Stimulated activated CD4-positive, alpha-beta T cell treated with anti-CD3 and anti-CD28 coated beads, Interleukin-1b, Interleukin-23, amount 100 ng/mL, for 1 hour (primary cell): ENCODE results near the gene TCF7.

ENCODE experiments used
- DNase-seq, 2 donors: peaks; one replicate each; pipeline ENCODE4 v3.0.0-alpha.2; 2020; ENCODE audit warnings: low read depth in 2 of 2

TCF7 gene

GRCh38 chr5:134113902-134114875 is at the start of gene TCF7:
TCF7 (plus strand) TSS chr5:134114681; CDS start chr5:134114907, 226 bp downstream.
- peak; percentile 48 to 62 for DNase-seq

DNA sequence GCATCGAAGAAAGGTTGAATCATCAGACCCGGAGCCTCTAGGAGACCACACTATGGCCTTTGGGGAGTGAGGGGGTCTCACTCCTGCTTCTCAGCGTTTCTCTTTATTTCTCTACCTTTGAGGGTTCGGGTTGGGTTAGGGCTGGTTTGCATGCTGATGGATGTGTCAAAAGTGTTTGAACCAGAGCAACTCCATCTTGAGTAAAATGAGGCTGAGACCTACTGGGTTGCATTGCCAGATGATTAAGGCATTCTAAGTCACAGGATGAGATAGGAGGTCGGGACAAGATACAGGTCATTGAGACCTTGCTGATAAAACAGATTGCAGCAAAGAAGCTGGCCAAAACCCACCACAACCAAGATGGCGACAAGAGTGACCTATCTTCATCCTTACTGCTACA is 44.9 kb upstream of the TCF7 start:
- DNase-seq: no peak

GRCh38 chr5:134070725-134071613 is 43.5 kb upstream of the TCF7 start:
- DNase-seq: no peak

DNA sequence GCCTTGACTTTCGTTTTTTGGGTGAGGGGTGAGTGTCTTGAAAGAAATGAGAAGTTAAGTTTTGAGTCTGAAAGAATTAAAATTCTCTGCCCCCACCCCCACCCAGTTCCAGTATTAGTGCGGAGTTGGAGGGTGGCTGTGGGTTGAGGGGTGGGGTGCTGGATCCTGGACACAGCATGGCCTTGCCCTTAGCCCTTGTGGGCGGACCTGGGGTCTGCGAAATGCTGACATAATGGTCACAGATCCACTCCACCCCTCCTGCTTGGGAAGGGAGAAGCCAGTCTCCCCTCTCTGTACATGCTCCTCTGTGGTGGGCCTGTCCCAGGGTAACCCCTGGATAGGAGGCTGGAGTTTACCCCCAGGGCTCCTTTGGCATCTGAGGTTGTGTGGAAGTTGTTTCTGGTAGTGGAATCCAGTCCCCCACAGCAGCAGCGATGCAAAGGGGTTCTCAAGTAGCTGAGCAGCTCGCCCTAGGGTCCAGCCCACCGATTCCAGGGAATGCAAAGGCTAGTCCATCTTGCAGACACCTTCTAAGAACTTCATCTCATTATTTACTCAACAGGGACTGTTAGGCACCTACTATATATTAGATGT is 42.8 kb upstream of the TCF7 start:
- no peak for DNase-seq

- DNase-seq: no peak
These were observed 41.8 kb upstream of the TCF7 start for GRCh38 chr5:134072471-134073210.

GRCh38 chr5:134073404-134073803 is 41.1 kb upstream of the TCF7 start:
- DNase-seq: no peak

- no peak for DNase-seq
These were observed 39.4 kb upstream of the TCF7 start for GRCh38 chr5:134075102-134075501.

GRCh38 chr5:134077926-134078580 is 36.4 kb upstream of the TCF7 start:
- no peak for DNase-seq

DNA sequence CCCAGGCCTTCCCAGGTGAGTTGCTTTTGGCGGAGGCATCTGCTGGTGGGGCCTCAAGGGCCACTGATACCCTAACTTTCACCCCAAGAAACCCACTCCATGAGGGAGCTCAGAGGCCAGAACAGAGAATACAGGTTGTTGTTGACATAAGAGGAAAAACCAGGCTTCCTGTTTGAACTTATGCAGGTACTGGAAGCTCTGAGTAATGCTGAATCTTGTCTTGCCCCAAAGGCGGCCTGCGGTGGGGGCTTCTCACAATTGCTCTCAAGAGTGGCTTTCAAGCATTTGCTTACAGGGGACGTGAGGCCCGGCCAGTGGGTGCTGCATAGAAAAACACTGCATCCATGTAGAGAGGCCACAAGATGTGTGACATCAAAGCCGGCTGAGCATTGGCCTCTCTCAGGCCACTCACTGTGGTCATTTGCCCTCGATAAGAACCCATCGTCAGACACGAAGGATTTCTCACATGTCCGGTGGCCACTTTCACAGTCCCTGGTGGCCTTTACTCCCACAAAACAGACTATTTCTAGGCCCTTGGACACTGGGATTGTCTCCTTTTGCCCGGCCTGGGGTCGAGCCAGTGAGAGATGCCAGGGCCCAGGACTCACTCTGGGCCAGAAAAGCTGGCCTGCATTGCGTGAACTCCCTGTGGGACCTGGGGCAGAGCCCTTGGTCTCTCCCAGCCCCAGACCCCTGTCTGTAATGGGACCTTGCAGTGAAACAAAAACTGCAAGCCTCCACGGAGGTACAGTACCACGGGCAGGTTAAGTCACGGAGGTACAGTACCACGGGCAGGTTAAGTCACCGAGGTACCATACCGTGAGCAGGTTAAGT is 34.5 kb upstream of the TCF7 start:
- DNase-seq: no peak

DNA sequence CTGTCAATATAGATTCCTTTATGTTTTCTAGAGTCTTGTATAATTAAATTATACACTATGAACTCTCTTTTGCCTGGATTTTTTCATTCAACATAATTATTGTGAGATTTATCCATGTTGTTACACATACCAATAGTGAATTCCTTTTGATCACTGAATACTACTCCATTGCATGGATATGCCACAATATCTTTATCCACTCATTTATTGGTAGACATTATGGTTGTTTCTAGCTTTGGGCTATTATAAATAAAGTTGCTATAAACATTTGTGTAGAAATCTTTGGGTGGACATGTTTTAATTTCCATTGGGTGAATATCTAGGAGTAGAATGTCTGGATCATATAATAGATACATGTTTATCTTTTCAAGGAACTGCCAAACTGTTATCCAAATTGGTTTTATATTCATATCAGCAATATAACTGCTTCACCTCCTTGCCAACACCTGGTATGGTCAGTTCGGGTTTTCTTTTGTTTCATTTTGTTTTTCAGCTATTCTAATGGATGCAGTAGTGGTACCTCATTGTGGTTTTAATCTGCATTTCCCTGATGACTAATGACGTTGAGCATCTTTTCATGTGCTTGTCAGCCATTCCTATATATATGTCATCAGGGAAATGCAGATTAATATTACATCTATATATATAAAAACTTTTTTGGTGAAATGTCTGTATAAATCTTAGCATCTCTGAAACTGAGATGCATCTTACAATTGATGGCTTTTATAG is 32.1 kb upstream of the TCF7 start:
- DNase-seq: no peak

GRCh38 chr5:134083517-134083916 is 31.0 kb upstream of the TCF7 start:
- DNase-seq: no peak

DNA sequence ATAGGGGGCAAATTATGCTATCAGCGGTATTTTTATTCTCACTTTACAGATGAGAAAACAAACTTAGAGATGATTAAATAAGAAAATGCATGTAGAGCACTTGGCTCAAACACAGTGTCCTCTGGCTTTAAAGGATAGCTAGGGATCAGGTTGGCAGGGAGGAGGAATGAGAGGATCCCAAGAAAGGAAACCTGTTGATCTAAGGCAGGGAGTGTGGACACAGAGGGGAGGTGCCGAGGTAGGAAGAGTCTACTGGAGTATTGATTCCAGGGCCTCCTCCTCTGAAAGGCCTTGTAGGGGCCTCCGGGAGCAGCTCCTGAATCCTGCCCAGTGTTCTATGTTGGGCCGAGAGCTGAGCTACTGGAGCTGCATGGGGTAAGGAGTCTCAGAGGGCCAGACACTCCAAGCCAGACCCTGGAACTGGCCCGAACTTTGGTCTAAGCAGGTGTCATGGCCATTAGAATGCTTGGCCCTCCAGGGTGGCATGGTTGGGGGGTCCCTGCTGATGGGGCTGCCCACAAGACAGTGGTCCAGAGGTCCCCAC is 30.4 kb upstream of the TCF7 start:
- no peak for DNase-seq

DNA sequence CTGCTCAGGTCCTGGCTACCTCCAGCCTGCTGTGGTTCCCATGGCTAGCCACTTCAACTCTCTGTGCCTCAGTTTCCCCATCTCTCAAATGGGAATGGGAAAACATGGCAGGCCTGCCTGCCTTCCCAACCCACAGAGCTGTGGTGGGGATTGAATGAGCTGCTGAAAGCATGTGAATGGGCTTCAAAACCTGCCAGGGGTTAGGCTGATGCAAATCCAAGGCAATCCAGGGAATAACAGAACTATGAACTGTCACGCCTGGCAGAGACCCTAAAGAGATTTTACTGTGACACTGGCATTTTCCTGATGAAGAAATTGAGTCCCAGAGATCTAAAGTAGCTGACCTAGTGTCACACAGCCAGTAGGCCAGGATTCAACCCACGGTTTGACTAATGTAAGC is 29.9 kb upstream of the TCF7 start:
- DNase-seq: no peak

DNA sequence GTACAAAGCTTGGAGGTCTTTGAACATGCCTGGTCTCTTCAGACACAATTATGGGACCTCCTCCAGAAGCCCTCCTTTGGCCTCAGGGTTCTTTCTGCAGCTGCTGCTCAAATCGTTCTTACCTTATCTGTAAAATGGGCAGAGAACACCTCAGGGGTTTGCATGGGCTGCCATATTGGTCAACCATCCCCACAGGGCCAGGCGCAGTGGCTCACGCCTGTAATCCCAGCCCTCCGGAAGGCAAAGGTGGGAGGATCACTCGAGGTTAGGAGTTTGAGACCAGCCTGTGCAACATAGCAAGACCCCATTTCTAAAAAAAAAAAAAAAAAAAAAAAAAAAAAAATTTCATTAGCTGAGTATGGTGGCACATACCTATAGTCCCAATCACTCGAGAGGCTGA is 29.1 kb upstream of the TCF7 start:
- no peak for DNase-seq

GRCh38 chr5:134086225-134086942 is 28.1 kb upstream of the TCF7 start:
- no peak for DNase-seq

DNA sequence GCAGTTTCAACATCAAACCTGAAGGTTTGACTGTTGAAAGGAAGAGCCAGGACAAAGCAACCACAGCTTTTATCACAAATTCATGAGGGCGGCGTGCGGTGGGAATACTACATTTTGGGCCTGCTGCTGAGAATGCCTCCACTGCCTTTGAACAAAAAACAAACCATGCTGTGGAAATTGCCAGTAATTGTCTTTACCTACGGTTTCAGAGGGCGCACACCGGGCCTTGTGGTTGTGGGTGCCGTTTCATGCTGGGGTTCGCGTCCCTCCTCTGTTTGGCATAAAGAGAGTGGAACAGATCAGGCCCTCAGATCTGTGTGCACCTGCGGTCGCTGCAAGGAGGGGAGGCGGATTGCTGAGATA is 27.6 kb upstream of the TCF7 start:
- peak in 1 of 2 donors; percentile 73 for DNase-seq

DNA sequence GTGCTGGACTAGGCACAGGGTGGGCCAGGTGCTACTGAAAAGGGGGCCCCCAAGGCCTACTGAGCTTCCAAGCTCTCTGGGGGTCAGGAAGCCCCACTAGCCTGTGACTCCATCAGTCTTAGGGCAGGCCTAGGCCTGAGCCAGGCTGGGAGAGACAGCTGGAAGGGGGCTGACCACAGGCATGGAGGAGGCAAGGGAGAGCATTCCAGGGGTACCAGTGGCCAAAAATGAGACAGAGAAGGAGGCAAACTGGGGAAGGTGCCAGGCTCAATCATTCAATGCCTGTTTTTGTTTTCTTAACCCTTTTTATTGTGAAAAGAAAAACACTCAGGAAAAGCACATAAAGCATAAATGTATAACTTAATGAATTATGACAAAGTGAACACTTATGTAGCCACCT is 26.2 kb upstream of the TCF7 start:
- no peak for DNase-seq

DNA sequence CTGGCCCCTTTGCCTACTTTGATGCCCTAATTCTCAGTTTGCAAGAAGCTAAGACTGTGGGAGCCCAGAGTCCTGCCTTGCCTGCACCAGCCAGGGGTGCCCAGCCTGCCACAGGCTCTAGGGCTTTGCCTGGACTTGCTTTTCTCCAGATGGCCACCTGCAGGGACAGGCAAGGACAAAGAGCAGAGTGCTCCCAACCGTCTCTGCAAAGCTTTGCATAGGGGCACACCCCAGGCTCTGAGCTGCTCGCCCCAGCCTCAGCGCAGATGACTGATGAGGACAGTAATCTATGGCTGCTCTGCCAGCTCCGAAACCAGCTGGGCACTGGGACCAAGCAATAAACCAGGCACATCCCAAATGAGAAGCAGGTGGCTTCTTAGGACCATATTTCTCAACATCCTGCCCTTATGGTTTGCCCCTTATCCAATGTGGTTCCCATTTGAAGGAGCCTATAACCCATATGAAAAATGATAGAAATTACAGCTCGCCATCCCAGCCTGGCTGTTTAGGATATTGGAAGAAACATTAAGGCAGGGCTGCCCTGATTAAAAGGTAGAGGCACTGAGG is 25.4 kb upstream of the TCF7 start:
- DNase-seq: no peak
